Loucy (cell line): ENCODE data around the gene PANK4.

Experiments used
- H2AFZ ChIP-seq: fragments of 200-600 bp; sonication (generic); 2 replicates; pipeline ENCODE4 v1.6.0; 2016; ENCODE audit warnings: antibody characterized with exemption, mild to moderate bottlenecking, low read length, moderate library complexity
- H3F3A ChIP-seq: fragments of 200-600 bp; 2 replicates; pipeline ENCODE4 v1.6.0; 2016; ENCODE audit warnings: antibody characterized with exemption, low read depth, mild to moderate bottlenecking
- H3K27me3 ChIP-seq: fragments of 200-600 bp; sonication (generic); 2 replicates; pipeline ENCODE4 v1.6.1; 2014; ENCODE audit warnings: low read length, mild to moderate bottlenecking; ENCODE audit not compliant: insufficient read depth, poor library complexity, severe bottlenecking
- H3K36me3 ChIP-seq: fragments of 200-600 bp; sonication (generic); 2 replicates; pipeline ENCODE4 v1.6.1; 2016; ENCODE audit warnings: low read length; ENCODE audit not compliant: insufficient read depth
- H3K4me1 ChIP-seq: fragments of 200-600 bp; sonication (generic); 2 replicates; pipeline ENCODE4 v1.5.1; 2014; ENCODE audit warnings: low read length, mild to moderate bottlenecking; ENCODE audit not compliant: insufficient read depth, poor library complexity, severe bottlenecking
- H3K4me2 ChIP-seq: fragments of 200-600 bp; sonication (generic); 2 replicates; pipeline ENCODE4 v1.6.0; 2014; ENCODE audit warnings: antibody characterized with exemption, low read length, low read depth, mild to moderate bottlenecking; ENCODE audit not compliant: poor library complexity, severe bottlenecking
- H3K4me3 ChIP-seq: fragments of 200-600 bp; sonication (generic); 2 replicates; pipeline ENCODE4 v1.5.1; 2014; ENCODE audit warnings: low read length, mild to moderate bottlenecking, mixed read lengths; ENCODE audit not compliant: poor library complexity, severe bottlenecking
- H3K79me2 ChIP-seq: fragments of 200-600 bp; sonication (generic); 2 replicates; pipeline ENCODE4 v1.6.1; 2014; ENCODE audit warnings: low read length; ENCODE audit not compliant: insufficient read depth
- H3K9ac ChIP-seq: fragments of 200-600 bp; sonication (generic); 2 replicates; pipeline ENCODE4 v1.6.0; 2014; ENCODE audit warnings: mild to moderate bottlenecking, low read depth, low read length, moderate library complexity; ENCODE audit not compliant: poor library complexity, severe bottlenecking
- H3K9me2 ChIP-seq: fragments of 200-600 bp; sonication (generic); replicated peaks from 2 replicates; pipeline ENCODE4 v1.6.1; 2016; ENCODE audit warnings: low read depth, low read length, mixed read lengths
- H3K9me3 ChIP-seq: fragments of 200-600 bp; sonication (generic); 2 replicates; pipeline ENCODE4 v1.6.1; 2014; ENCODE audit warnings: mild to moderate bottlenecking, antibody characterized with exemption, low read length, low read depth; ENCODE audit not compliant: insufficient read depth
- H4K20me1 ChIP-seq: fragments of 200-600 bp; sonication (generic); 2 replicates; pipeline ENCODE4 v1.6.0; 2014; ENCODE audit warnings: antibody characterized with exemption, low read length, mild to moderate bottlenecking; ENCODE audit not compliant: insufficient read depth, poor library complexity, severe bottlenecking
- EZH2phosphoT487 ChIP-seq: fragments of 200-600 bp; IDR thresholded peaks from 2 replicates; pipeline ENCODE4 v1.6.1; 2018; ENCODE audit warnings: antibody characterized with exemption, mild to moderate bottlenecking, moderate library complexity, borderline replicate concordance

PANK4 gene

DNA sequence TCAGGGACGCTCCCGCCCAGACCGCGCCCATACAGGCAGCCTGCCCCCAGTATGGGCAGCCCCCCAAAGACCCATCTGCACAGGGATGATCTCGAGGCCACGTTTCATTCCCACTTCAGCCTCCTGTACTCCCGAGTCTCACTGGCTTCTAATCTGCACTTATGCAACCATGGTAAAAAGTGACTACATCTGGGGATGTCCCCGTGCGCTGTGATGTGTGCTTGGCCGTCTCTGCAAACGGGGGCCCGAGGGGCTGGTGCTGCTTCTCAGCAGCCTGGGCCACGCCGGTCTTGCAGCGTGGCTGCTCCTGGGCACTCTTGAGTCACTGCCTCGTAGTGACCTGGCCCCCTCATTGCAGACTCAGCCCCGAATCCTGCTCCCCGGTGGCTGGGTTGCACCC lies 67.7 kb downstream of the PANK4 start:
- no peaks in the 10 kb centered on the region for H3K79me2 ChIP-seq
- H3K9me2 ChIP-seq: no peaks in the 10 kb centered on the region
- H4K20me1 ChIP-seq: no peaks in the 10 kb centered on the region
- no peaks in the 10 kb centered on the region for H3F3A ChIP-seq
- TF ChIP-seq EZH2phosphoT487: no peak
- H3K4me2 ChIP-seq: no peak overlapping the region
- H3K36me3 ChIP-seq: no peaks in the 10 kb centered on the region
- no peaks in the 10 kb centered on the region for H3K9me3 ChIP-seq
- no peak overlapping the region for H3K4me3 ChIP-seq
- H2AFZ ChIP-seq: no peak overlapping the region
- no peaks in the 10 kb centered on the region for H3K4me1 ChIP-seq
- H3K27me3 ChIP-seq: no peaks in the 10 kb centered on the region
- no peak overlapping the region for H3K9ac ChIP-seq
